Kidney (tissue), 14 donors: ENCODE measurements around the gene ITPA. TPM values are rescaled to one million over a fixed set of nuclear protein-coding genes. Genes with fewer than 3 reads are reported as not detected.

Experiments
- DNase-seq, 5 donors: peaks; one replicate each; pipeline ENCODE4 v3.0.0-alpha.2; 2013 to 2020
- FAIRE-seq: peaks from 2 replicates; lab custom pipeline; 2012; peaks lifted over from hg19 to GRCh38; lab: Jason Lieb, UNC
- H3K27ac ChIP-seq, 2 donors: one replicate each; pipeline ENCODE4 v1.7.0; 2013; ENCODE audit warnings: low read depth in 2 of 2, low read length in 2 of 2, inconsistent platforms in 1 of 2
- H3K27me3 ChIP-seq: one replicate; pipeline ENCODE4 v1.7.1; 2013; ENCODE audit warnings: low read length, inconsistent platforms; ENCODE audit not compliant: control insufficient read depth, insufficient read depth
- H3K36me3 ChIP-seq, 3 donors: one replicate each; pipeline versions ENCODE4 v1.7.0 to v1.7.1; 2013; ENCODE audit warnings: low read length in 3 of 3, control low read depth in 1 of 3, inconsistent platforms in 1 of 3; ENCODE audit not compliant: insufficient read depth in 3 of 3, control insufficient read depth in 2 of 3
- H3K4me1 ChIP-seq, 3 donors: one replicate each; pipeline versions ENCODE4 v1.7.0 to v1.7.1; 2013; ENCODE audit warnings: low read length in 3 of 3, inconsistent platforms in 1 of 3, low read depth in 1 of 3; ENCODE audit not compliant: control insufficient read depth in 2 of 3, insufficient read depth in 2 of 3
- H3K4me3 ChIP-seq, 3 donors: one replicate each; pipeline versions ENCODE4 v1.7.0 to v1.8.1; 2013; ENCODE audit warnings: low read length in 3 of 3, control low read depth in 1 of 3, inconsistent platforms in 1 of 3
- H3K9ac ChIP-seq, 3 donors: one replicate each; pipeline versions ENCODE4 v1.7.0 to v1.7.1; 2013; ENCODE audit warnings: low read length in 3 of 3, control low read depth in 1 of 3, inconsistent platforms in 1 of 3
- H3K9me3 ChIP-seq, 3 donors: one replicate each; pipeline versions ENCODE4 v1.7.0 to v1.7.1; 2013; ENCODE audit warnings: low read length in 3 of 3, control low read depth in 1 of 3, inconsistent platforms in 1 of 3; ENCODE audit not compliant: control insufficient read depth in 2 of 3, insufficient read depth in 1 of 3
- intact Hi-C: fragments of 100-400 bp; cut with DNase I; formaldehyde crosslinking; loops from one replicate; pipeline ENCODE4 v1.11.1; 2022
- polyA plus RNA-seq: library from polyadenylated mRNA; stranded (reverse); fragments of 350-450 nt; fragmentation: Illumina TruSeq; extraction: RNeasy Lipid Tissue Mini Kit (QIAGEN cat#74804); gene quantifications from one replicate; pipeline ENCODE4 v1.2.3, GENCODE V29; 2014; ENCODE audit warnings: low read depth, low replicate concordance; ENCODE audit not compliant: insufficient read depth
- total RNA-seq: library from RNA; stranded (reverse); fragmentation: NEBNext Ultra II Directional; extraction: Animal tissue kit (Norgen Biotek cat#: 25700); gene quantifications from one replicate; pipeline ENCODE4 v1.2.1, GENCODE V29; 2021
- TF ChIP-seq, protein P1 (sequence below): IDR thresholded peaks from 3 replicates; pipeline ENCODE4 v1.5.1; 2012; ENCODE audit warnings: mild to moderate bottlenecking, moderate library complexity, borderline replicate concordance; ENCODE audit not compliant: insufficient read depth; ENCODE audit errors: extremely low read depth
- donor health status: control.
- donor health status: control.
- donor health status: control.
- donor health status: control.
- donor health status: control.
- donor health status: DM: yes; HTN: yes; CAD: no.
- donor health status: Normal renal cell carcinoma (clear cell type).

Gene ITPA
- total and polyA plus RNA-seq, 2 donors from 2014 or later = 59.7 to 81.1 TPM

DNA sequence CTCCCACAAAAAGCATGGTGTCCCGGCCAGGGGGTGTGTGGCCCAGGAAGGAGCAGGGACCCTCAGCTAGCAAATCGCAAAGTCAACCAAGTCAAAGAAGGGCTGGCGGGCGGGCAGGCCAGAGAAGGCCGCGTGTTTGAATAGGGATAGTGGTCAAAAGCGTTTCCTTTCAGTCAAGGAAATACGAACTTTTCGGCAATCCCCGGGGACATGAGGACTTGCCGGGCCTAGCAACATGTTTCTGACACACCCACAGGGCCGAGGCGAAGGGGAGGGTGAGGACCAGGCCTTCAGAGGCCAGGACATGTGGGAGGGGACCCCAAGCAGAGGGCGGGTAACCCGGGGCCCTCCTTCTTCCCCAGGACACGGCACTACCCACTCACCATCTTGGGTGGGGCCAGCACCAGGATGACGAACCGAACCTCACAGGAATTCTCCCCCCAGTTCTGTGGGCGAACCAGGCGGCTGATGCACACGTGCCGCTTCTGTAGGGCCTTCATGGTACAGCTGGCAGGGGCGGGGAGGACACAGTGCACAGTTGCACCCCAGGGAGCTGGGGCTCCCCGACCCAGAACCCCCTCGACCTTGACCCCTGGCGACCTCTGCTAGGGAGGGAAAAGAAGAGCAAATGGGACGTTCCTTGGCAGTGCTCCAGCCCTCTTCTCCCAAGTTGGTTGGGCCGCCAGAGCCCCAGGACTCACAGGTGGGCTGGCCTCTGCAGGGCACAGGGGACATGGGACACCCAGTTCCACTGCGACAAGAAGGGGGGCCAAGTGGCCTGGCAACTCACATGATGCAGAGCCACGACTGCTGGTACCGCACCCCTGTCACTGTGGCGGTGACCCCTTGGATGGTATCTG lies 24.1 kb downstream of the ITPA start:
- no peak overlapping the region for H3K4me3 ChIP-seq
- H3K9me3 ChIP-seq = no peaks in the 10 kb centered on the region
- DNase-seq = no peak
- no peaks in the 10 kb centered on the region for H3K4me1 ChIP-seq
- no peak overlapping the region for H3K9ac ChIP-seq
- intact Hi-C loops = no loop called here
- no peak for FAIRE-seq
- TF ChIP-seq, protein P1, sequence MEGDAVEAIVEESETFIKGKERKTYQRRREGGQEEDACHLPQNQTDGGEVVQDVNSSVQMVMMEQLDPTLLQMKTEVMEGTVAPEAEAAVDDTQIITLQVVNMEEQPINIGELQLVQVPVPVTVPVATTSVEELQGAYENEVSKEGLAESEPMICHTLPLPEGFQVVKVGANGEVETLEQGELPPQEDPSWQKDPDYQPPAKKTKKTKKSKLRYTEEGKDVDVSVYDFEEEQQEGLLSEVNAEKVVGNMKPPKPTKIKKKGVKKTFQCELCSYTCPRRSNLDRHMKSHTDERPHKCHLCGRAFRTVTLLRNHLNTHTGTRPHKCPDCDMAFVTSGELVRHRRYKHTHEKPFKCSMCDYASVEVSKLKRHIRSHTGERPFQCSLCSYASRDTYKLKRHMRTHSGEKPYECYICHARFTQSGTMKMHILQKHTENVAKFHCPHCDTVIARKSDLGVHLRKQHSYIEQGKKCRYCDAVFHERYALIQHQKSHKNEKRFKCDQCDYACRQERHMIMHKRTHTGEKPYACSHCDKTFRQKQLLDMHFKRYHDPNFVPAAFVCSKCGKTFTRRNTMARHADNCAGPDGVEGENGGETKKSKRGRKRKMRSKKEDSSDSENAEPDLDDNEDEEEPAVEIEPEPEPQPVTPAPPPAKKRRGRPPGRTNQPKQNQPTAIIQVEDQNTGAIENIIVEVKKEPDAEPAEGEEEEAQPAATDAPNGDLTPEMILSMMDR = no peak
- H3K36me3 ChIP-seq = no peaks in the 10 kb centered on the region
- H3K27me3 ChIP-seq = peaks cover 3% of the 10 kb centered on the region
- no peak overlapping the region for H3K27ac ChIP-seq

GRCh38 chr20:3233991-3234498 lies 24.7 kb downstream of the ITPA start:
- no peak overlapping the region for H3K9ac ChIP-seq
- no peaks in the 10 kb centered on the region for H3K36me3 ChIP-seq
- no peak overlapping the region for H3K4me3 ChIP-seq
- H3K27ac ChIP-seq = no peak overlapping the region
- intact Hi-C loops = no loop called here
- peaks cover 3% of the 10 kb centered on the region for H3K27me3 ChIP-seq
- no peaks in the 10 kb centered on the region for H3K9me3 ChIP-seq
- H3K4me1 ChIP-seq = no peaks in the 10 kb centered on the region
- TF ChIP-seq, protein P1 = no peak
- FAIRE-seq (no peak), DNase-seq (no peak)

- no peak for FAIRE-seq
- no peak overlapping the region for H3K4me3 ChIP-seq
- H3K9ac ChIP-seq = no peak overlapping the region
- H3K27me3 ChIP-seq = peaks cover 13% of the 10 kb centered on the region
- no peak overlapping the region for H3K27ac ChIP-seq
- no peak for DNase-seq
- TF ChIP-seq, protein P1 = no peak
- H3K36me3 ChIP-seq = no peaks in the 10 kb centered on the region
- intact Hi-C loops = no loop called here
- H3K4me1 ChIP-seq = peaks cover 0 to 2% (median 0%) of the 10 kb centered on the region in 3 donors
- H3K9me3 ChIP-seq = no peaks in the 10 kb centered on the region
Observed at GRCh38 chr20:3235666-3236324, 26.5 kb downstream of the ITPA start.
